KBM-7 (cell line): ENCODE measurements around the gene HECTD1.
"Not testable (repeated sequence)": the region's sequence is repeated elsewhere in the genome, so short reads cannot be mapped to it uniquely, and the experiment has no call there.

ENCODE experiments used
- DNase-seq: peaks from one replicate; pipeline ENCODE4 v3.0.0-alpha.2; 2015
- in situ Hi-C: fragments of 300-500 bp; cut with MboI; formaldehyde crosslinking; loops from 2 replicates; pipeline ENCODE4 v1.14.3; 2020; ENCODE audit warnings: low sequenced_read_pairs, low pct_unique_long_range_greater_than_20kb, mixed read lengths

HECTD1 gene

DNA sequence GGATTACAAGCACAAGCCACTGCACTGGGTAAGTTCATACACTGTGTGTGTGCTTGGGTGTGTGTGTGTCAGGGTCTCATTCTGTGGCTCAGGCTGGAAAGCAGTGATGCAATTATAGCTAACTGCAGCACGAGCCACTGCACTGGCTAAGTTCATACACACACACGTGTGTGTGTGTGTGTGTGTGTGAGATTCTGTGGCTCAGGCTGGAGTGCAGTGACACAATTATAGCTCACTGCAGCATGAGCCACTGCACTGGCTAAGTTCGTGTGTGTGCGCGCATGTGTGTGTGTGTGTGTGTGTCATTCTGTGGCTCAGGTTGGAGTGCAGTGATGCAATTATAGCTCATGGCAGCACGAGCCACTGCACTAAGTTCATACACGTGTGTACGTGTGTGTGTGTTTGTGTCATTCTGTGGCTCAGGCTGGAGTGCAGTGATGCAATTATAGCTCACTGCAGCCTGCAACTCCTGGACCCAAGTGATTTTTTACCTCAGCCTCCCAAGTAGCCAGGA is 85.4 kb downstream of the HECTD1 start:
- DNase-seq = no peak
- in situ Hi-C loops = no loop called here

DNA sequence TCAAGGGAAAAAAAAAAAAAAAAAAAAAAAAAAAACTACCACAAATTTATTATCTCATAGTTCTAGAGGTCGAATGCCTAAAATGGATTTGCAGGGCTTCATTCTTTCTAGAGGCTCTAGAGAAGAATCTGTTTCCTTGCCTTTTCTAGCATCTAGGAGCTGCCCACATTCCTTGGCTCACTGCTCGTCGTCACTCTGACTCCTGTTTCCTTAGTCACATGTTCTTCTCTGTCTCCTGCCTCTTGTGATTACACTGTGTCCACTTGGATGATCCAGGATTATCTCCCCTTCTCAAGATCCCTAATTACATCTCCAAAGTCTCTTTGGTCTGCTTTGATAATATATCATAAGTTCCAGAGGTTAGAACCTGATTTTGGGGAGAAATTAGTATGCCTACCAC is 88.7 kb downstream of the HECTD1 start:
- DNase-seq = no peak
- in situ Hi-C loops = no loop called here

DNA sequence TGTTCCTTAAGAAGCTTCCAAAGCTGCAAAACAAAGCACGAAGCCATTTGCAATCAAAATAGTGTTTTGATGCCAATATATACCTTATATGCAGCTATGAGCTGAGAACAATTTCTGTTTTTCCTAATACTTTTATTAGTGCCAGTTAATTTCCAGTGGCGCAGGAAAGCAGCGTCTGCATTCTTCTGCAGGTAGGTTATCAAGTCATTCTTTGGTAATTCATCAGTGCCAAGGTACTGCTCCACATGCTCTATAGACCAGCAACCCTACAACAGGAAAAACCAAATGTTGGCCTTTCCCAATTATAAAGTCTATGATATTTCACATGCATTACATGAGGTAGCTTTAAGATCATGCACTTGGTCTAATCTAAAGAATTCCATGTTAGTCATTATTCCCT is 93.8 kb downstream of the HECTD1 start:
- in situ Hi-C loops = no loop called here
- DNase-seq = no peak

DNA sequence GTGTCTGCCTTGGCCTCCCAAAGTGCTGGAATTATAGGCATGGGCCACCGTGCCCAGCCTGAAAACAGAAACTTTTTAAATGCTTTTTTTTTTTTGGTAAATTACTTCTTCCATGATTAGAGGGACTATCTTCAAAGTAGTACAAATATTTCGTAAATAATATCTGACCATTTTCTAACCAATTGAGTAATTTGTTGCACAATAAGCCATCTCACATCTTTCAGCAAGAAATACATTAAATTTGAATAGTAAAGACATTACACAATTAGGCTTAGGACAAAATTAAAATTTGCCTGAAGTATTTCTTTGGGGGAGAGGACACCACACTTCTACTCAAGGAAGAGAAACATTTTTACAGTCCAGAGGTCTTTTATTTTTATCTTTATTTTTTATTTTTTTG is 96.7 kb downstream of the HECTD1 start:
- in situ Hi-C loops = no loop called here
- DNase-seq = no peak

DNA sequence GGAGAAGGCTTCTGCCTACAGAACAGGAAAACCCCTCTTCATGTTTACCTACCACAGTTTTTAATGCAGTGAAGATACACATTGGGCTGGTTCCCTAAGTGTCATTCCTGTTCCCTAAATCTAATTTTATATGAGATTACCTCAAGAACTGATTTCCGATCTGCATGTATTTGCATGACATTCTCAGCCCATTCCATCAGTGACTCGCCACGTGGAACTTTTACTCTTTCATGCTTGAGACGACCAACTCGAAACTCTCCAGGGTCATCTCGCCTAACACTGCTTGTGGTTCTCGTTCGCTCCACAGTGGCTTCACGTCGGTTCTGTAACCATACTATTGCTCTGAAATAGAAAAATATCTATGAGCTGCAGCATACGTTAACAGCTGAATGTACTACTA is 98.3 kb downstream of the HECTD1 start:
- in situ Hi-C loops = no loop called here

DNA sequence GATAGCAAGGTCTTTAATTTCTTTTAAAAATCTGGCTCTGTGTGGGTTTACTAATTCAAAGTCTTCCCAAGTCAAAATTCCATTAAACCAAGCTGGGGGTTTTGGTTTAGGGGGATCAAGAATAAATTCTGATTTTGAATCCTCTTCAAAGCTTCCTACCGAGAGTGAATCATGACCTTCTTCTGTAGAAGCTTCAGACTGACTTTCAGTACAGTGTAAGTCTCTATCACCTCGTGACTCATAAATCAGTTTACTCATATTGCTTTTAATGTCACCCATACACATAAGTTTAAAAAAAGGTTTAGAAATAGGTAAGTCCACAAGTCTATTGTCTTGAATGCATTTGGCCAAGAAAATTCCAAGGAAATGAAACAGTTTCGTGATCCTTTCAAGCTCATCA is 100.8 kb downstream of the HECTD1 start:
- in situ Hi-C loops = no loop called here
- DNase-seq = no peak

More for the DNA sequence above, 98.3 kb downstream of the HECTD1 start:
- DNase-seq = no peak

DNA sequence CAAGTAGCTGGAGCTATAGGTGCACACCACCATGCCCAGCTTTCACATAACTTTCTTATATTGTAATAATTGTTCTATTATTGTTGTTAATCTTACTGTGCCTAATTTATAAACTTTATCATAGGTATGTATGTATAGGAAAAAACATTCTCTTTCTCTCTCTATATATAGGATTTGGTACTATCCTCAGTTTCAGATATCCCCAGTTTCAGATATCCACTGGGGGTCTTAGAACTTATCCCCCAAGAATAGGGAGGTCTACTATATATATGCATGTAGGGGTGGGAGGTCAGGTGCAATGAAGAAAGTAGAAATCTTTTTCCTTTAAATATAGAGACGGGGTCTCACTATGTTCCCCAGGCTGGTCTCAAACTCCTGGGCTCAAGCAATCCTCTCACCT is 110.5 kb downstream of the HECTD1 start:
- no peak for DNase-seq
- in situ Hi-C loops = no loop called here

DNA sequence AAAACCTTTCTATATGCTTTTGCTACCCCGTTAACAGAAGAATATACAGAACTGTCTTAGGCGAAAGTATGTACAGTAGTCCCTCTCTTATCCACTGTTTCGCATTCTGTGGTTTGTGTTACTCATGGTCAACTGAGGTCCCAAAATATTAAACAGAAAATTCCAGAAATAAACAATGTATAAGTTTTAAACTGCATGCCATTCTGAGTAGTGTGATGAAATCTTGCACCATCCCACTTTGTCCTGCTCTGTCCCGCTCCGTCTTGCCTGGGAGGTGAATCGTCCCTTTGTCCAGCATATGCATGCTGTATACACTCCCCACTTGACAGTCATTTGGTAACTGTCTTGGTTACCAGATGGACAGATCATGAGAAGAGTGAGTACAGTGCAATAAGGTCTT is 111.3 kb downstream of the HECTD1 start:
- no peak for DNase-seq
- in situ Hi-C loops = no loop called here

DNA sequence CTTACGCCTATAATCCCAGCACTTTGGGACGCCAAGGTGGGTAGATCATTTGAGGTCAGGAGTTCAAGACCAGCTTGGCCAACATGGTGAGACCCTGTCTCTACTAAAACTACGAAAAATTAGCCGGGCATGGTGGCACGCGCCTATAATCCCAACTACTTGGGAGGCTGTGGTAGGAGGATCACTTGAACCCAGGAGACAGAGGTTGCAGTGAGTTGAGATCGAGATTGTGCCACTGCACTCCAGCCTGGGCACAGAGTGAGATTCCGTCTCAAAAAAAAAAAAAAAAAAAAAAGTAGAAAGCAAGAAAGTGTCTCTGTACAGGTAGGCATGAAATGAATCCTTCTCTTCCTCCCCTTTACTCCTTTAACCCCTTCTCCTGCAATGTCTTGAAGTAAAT is 111.8 kb downstream of the HECTD1 start:
- in situ Hi-C loops, DNase-seq: not testable (repeated sequence)

DNA sequence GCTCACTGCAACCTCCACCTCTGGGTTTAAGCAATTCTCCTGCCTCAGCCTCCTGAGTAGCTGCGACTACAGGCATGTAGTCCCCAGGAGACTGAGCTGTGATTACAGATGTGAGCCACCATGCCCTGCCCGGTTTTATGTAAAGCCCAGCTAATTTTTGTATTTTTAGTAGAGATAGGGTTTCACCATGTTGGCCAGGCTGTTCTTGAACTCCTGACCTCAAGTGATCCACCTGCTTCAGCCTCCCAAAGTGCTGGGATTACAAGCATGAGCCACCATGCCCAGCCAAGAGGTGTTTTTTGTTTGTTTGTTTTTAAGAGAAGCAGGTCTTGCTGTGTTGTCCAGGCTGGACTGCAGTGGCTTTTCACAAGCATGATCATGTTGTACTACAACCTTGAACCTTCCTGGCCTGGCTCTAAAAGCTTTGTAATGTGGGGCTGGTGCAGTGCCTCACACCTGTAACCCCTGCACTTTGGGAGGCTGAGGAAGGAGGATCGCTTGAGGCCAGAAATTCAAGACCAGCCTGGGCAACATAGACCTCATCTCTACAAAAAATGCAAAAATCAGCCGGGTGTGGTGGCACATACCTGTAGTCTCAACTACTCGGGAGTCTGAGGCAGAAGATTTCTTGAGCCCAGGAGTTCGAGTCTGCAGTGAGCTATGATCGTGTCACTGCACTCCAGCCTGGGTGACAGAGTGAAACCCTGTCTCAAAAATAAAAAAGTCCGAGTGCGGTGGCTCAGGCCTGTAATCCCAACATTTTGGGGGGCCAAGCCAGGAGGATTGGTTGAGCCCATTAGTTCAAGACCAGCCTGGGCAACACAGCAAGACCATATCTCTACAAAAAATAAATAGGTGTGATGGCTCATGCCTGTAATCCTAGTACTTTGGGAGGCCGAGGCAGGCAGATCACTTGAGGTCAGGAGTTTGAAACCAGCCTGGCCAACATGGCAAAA is 113.4 kb downstream of the HECTD1 start:
- DNase-seq, in situ Hi-C loops: not testable (repeated sequence)

DNA sequence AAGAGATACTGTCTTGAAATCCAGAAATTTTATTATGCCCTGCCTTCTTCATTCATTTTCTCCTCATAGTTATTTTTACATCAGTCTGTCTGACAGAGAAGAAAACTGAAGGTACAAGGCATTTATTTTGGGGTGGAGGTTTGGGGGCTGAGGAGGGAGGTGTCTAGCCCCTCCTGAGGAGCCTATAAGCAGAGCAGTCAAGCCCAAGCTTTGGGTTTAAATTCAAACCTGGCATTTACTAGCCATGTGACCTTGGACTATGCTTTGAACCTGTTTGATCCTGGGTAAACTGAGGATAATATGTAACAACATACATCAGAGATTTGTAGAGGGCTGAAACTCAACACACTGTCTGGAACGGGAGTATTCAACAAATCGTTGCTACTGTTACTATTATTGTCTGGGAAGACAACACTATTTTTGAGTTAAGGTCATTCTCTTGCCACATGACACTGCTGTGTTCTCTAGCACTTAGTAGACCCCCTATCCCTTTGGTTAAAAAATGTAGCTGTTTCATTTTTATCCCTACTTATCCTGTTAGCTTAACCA is 115.4 kb downstream of the HECTD1 start:
- no peak for DNase-seq
- in situ Hi-C loops = no loop called here

DNA sequence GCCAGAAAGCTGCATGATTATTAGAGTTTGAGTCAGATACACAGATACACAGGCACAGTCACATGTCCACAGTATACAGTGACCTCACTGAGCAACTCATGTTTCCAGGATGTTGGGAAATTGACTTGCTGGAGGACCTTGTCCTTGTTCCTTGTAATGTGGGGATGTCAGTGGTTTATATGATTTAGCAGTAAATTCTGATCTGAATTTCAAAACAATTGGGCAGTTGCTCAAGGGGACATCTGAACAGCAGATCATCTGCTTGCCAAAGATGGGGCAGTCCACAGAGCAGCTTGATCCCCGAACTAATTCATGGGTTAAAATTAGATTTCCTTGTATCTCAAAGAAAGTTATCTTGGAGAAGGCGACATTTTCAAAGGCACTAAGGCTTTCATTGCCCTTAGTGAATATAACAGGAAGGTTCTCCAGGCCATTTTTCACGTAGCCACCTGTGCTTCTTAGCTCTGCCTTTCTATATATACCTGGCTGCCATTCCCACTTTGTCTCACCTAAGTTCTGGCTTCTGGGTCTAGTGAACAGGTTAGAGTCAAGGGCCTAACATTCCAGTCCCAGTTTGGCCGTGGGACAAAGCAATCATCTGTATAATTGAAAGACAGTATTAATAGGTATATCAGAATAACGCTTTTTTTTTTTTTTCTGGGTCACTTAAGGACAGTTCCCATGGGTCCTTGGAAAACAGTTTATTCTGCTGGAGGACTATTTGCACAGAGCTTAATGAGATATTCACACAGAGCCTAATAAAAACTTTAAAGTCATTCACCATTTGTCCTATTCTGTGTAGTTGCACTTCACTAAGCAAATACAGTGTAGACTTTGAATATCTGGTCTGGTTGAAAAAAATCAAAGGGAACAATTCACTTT is 116.5 kb downstream of the HECTD1 start:
- DNase-seq = no peak
- in situ Hi-C loops = no loop called here

DNA sequence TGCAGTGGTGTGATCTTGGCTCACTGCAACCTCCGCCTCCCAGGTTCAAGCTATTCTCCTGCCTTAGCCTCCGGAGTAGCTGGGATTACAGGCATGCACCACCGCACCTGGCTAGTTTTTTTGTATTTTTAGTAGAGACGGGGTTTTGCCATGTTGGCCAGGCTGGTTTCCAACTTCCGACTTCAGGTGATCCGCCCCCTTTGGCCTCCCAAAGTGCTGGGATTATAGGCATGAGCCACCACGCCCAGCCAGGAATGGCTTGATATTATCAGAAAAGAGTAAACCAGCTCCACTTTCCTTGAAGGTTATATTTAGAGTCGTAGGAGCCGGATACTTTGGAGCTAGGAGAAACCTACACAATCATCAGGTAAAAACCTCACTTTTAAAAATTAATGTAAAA is 121.1 kb downstream of the HECTD1 start:
- DNase-seq, in situ Hi-C loops: not testable (repeated sequence)

DNA sequence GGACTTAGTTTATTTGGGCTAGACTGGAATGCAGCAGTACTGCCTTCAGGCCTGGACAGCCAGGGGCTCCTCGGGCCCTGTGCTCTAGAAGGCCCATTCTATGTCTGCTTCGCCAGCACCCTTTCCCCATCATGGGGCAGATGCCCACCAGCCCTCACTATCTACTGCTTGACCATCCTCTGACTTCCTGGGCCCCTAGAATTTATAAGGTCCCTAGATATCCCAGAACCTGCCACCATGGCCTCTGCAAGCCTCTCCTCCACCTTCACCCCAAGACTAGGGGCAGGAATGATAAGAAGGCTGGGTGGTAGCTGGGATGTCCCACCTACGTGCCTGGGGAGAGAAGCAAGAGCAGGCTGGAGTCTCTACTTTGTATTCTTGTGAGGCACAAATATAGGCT is 122.6 kb downstream of the HECTD1 start:
- DNase-seq = no peak
- in situ Hi-C loops = no loop called here

DNA sequence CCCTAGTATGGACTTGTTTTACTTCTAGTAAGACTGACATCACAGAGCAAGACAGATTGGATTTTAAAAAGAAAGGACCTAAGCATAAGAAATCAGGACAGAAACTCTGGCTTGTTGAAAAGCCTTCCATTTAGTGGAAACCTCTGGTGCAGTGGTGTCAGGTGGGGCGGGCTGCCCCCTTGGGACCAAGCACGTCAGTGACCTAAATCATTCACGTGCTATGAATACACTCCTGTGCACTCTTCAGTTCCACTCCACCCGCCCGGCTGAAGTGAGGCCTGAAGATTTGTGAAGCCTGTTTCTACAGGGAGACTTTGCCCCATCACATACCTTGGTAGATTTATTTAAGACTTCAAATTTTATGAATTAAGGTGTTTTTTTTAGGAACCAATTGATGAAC is 123.2 kb downstream of the HECTD1 start:
- no peak for DNase-seq
- in situ Hi-C loops = no loop called here

DNA sequence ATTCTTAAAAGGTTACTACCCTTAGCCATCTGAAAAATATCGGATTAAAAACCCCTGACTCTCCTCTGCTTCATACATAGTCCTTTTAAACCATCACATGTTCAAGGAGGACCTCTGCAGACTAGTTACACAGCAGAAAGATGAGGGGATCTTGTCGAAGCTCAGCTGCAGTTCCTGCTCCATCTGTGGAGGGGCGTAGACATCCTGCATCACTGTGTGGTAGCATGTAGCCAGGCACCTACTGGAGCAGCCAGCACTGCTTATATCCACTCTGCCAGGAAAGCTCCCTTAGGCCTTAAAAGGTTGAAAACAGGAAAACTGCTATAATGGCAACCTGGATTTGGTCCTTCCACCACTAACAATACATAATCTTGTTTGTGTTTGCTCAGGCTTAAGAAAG is 123.8 kb downstream of the HECTD1 start:
- in situ Hi-C loops = no loop called here
- no peak for DNase-seq

DNA sequence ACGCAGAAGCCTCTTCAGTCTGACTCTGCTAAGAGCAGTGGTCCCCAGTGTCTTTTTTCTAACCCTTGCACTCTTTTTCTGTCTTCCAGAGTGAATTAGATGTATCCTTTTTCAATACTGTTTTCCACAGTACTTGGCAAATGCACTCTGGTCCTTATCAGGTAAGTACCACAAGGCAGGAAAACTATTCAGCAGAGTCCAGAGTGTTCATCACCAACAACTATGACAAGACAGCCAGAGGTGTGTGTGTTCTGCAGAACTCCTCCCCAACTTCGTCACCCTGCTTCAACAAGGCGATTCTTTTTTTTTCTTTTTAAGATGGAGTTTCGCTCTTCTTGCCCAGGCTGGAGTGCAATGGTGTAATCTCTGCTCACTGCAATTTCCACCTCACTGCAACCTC is 127.1 kb downstream of the HECTD1 start:
- DNase-seq = no peak
- in situ Hi-C loops = no loop called here

DNA sequence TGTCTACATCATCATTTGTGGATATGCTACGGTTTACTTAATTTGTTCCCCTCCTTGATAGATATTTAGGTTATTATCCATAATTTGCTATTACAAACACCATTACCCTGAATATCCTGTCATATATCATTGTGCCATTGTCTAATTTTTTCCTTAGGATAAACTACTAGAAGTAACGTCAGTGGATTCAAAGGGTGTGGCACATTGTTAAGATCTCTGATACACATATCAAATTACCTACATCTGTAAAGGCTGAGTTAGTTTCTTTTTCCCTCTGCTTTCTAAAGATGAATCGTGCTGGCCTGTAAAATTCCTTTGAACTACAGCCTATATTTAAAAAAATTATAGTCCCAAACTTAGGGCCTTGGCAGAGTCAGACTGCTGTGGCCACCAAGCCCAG is 127.5 kb downstream of the HECTD1 start:
- no peak for DNase-seq
- in situ Hi-C loops = no loop called here

DNA sequence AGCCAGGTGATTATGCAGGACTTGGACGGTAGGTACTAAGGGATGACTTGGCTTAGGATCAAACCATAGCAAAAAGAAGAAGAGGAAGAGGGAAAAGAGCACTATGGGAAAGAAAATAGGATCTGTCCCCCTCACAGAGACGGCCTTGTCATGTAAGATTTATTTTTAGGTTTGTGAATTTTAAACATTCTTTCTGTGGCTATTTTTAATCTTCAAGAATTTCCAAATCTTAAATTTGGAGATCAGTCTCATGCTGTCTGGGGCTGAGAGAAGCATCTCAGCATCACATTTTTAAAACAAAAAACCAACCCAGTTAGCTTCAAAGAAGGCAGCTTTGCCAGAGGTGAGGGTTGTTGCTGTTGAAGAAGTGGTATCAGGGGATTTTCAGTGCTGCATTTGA is 128.8 kb downstream of the HECTD1 start:
- no peak for DNase-seq
- in situ Hi-C loops = no loop called here

DNA sequence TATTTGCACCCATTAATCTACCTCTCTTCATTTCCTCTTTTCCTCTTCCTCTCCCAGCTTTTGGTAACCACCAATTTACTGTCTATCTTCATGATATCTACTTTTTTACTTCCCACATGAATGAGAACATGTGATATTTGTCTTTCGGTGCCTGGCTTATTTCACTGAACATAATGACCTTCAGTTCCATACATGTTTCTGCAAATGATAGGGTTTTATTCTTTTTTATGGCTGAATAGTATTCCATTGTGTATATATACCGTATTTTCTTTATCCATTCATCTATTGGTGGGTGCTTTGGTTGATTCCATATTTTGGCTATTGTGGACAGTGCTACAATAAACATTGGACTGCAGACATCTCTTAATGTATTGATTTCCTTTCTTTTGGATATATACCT is 132.4 kb downstream of the HECTD1 start:
- in situ Hi-C loops = no loop called here
- no peak for DNase-seq
